RWPE1 (cell line): ENCODE data around the gene NSG1.

Experiments used
- CTCF ChIA-PET: fragments of 350-600 bp; sonication (Branson Sonifier 250); formaldehyde crosslinking; extraction: SDS; loops from one replicate; lab custom pipeline; 2021; lab: Yijun Ruan, JAX
- POLR2A ChIA-PET: fragments of 400-600 bp; formaldehyde crosslinking; extraction: SDS; loops from one replicate; lab custom pipeline; 2020; ENCODE audit warnings: antibody characterized with exemption; ENCODE audit not compliant: low non-redundant PET; lab: Yijun Ruan, JAX
- DNase-seq: peaks from one replicate; pipeline ENCODE4 v3.0.0; 2012; ENCODE audit warnings: low spot score
- H3K27ac ChIP-seq: fragments of 450-650 bp; 2 replicates; pipeline ENCODE4 v1.5.1; 2017
- CTCF ChIP-seq: fragments of 450-650 bp; conservative IDR thresholded peaks from 2 replicates; pipeline ENCODE4 v1.5.1; 2017; ENCODE audit warnings: low read depth, mild to moderate bottlenecking

The NSG1 gene

GRCh38 chr4:4358093-4358854 is 28.6 kb upstream of the NSG1 start:
- POLR2A ChIA-PET = no interaction called here
- CTCF ChIA-PET = interaction anchor here (0.9 kb wide), 1 partner anchor 73 kb away, joined by 3 read pairs; no protein-coding TSS in a partner anchor
- DNase-seq = no peak
- TF ChIP-seq CTCF = no peak
- no peak overlapping the region for H3K27ac ChIP-seq

- TF ChIP-seq CTCF = no peak
- no peak overlapping the region for H3K27ac ChIP-seq
- ChIA-PET CTCF (no interaction called here), POLR2A (no interaction called here)
- no peak for DNase-seq
Measured at GRCh38 chr4:4361883-4362282, 25.0 kb upstream of the NSG1 start.

GRCh38 chr4:4362991-4363697 is 23.8 kb upstream of the NSG1 start:
- no peak overlapping the region for H3K27ac ChIP-seq
- CTCF ChIA-PET = no interaction called here
- no peak for DNase-seq
- POLR2A ChIA-PET = no interaction called here
- no peak for TF ChIP-seq CTCF

GRCh38 chr4:4364061-4364460 is 22.8 kb upstream of the NSG1 start:
- DNase-seq = no peak
- ChIA-PET POLR2A (no interaction called here), CTCF (no interaction called here)
- no peak overlapping the region for H3K27ac ChIP-seq
- TF ChIP-seq CTCF = no peak

GRCh38 chr4:4364486-4365208 is 22.3 kb upstream of the NSG1 start:
- DNase-seq = no peak
- no peak for TF ChIP-seq CTCF
- H3K27ac ChIP-seq = no peak overlapping the region
- POLR2A ChIA-PET = no interaction called here
- CTCF ChIA-PET = no interaction called here

GRCh38 chr4:4368809-4369580 is 17.9 kb upstream of the NSG1 start:
- no peak for TF ChIP-seq CTCF
- no peak for DNase-seq
- ChIA-PET POLR2A (no interaction called here), CTCF (no interaction called here)
- no peak overlapping the region for H3K27ac ChIP-seq
